Measurements from ENCODE around the gene OR14A2.

- no peak for TF ChIP-seq CTCF (IDR thresholded peaks at IDR 0.05; ENCODE audit: low read depth, low read length, poor library complexity, severe bottlenecking)
- TF ChIP-seq EZH2phosphoT487 (IDR thresholded peaks at IDR 0.05; ENCODE audit: borderline replicate concordance, low read length), result no peak
These were observed 325 bp downstream of the OR14A2 start for GRCh38 chr1:247747616-247748015.
